OCI-M2 (cell line): ENCODE results near the gene MAPK8.

Source experiments
- DNase-seq: peaks from one replicate; lab custom pipeline; 2025; ENCODE audit not compliant: unreplicated experiment; lab: John Stamatoyannopoulos, UW

The MAPK8 gene

DNA sequence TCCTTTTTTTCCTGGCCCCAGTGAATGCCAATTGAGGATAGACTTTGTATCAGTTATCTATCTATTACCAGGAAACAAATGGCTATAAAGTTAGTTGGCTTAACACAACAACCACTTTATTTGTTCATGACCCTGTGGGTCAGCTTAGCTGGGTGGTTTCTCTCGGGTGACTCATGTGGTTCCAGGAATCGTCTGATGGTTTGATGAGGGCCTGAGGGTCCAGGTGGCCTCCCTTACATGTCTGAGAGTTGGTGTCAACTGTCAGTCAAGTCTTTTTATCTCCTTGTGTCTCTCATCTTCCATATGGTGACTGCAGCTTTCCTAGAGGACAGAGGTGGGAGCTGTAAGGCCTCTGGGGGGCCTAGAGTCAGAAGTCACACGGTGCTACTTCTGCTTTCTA is 15.3 kb upstream of the MAPK8 start:
- no peak for DNase-seq

DNA sequence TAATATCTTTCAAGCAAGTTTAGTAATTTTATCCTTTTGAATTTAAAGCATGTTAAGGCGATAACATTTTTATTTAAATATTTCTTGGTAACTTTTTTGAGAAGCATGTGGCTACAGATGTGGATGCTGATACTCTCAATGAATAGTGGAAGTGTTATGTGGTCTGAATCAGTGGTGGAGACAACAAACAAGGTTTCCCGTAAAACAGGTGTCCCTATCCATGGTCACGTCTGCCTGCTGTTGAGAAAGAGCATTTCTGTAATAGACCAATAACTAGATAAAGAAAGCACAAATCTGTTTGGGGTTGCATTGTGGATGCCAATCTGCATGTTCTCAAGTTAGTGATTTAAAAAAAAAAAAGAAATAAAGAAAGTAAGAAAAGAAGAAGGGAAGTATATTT is 13.9 kb upstream of the MAPK8 start:
- no peak for DNase-seq

DNA sequence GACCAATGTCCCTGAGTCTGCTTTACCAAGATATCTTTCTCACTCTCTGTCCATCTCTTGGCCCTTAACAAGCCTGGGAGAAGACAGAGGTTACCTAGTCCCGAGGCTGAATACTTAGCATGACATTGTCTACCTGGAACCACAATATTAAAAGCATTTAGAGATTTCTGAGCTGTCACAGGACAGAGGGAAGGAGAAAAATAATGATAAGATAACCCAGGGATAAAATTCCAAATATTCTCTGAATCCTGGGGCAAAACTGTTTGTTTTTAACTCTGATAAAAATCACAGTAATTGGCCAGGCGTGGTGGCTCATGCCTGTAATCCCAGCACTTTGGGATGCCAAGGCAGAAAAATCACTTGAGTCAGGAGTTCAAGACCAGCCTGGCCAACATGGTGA is 12.0 kb upstream of the MAPK8 start:
- no peak for DNase-seq

DNA sequence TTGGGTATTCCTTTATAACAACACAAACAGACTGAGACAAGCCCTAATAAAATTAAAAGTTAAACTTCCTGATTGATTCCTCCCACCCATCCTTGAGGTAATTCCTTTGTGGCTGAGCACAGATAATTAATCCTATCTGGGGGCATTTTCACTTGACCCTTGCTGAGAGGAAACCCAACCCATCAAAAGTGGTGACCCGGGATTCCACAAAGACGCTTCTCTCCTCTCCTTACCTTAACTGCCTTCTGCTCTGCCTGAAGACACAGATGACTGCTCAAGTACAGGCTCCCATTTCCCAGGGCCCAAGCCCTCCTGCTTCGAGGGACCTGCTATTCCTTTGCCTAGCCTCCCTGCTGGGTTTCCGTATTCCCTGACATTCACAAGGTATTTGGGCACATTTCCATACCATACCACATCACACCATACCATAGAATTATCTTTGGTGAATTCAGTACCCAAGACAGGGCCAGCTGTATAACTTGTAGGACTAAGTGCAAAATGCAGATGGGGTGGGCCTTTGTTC is 9.8 kb upstream of the MAPK8 start:
- no peak for DNase-seq

DNA sequence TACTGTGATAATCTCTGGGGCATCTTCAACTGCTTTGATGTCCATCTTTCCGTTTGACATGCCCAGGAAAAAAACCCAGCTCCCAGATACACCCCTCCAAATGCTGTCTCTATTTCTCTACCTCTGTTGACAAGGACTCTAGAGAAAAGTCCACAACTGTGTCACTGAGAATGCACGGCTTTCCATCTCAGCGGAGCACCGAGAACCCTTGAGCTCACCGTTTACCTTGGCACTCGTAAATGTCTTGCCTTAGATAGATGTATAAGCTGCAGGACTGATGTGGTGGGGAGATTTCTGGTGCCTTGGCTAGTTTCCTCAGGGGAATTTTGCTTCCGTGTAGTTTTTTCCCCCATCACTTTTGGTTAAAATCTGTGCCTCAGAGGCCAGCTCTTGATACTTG is 7.4 kb upstream of the MAPK8 start:
- no peak for DNase-seq

DNA sequence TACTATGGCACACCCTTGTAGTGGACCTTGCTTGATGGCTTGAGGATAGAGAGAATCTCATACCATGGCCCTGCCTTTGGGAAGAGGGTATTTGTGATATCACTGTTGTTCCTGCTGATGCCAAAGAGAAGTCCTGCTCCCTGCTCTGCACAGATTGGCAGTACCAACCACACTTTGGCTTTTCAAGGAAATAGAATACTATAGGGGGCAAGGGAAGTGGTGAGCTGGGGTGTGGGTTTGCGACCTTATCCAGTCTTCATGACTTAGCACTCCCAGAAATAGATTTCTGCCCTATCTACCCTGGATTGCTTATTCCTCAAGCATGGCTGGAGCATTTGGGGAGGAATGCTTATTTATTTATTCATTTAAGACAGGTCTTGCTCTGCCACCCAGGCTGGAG is 6.8 kb upstream of the MAPK8 start:
- no peak for DNase-seq

DNA sequence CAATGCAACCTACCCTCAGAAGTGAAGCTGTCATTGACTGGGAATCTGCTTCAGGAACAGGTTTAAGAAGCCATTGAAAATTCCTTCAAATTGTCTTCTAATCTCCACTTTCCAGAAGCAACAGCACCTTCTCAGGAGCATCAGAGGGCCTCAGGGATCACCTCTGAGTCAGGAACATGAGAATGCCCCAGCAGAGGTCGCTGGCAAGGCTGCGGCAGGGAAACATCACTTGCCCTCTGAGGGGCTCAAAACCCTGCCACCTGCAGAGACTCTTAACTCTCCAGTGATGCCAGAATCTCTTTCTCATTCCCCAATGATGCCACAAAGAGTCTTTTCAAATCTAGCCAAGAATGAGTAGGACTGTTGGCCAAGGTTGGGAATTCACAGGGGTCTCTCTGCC is 5.9 kb upstream of the MAPK8 start:
- DNase-seq: no peak

DNA sequence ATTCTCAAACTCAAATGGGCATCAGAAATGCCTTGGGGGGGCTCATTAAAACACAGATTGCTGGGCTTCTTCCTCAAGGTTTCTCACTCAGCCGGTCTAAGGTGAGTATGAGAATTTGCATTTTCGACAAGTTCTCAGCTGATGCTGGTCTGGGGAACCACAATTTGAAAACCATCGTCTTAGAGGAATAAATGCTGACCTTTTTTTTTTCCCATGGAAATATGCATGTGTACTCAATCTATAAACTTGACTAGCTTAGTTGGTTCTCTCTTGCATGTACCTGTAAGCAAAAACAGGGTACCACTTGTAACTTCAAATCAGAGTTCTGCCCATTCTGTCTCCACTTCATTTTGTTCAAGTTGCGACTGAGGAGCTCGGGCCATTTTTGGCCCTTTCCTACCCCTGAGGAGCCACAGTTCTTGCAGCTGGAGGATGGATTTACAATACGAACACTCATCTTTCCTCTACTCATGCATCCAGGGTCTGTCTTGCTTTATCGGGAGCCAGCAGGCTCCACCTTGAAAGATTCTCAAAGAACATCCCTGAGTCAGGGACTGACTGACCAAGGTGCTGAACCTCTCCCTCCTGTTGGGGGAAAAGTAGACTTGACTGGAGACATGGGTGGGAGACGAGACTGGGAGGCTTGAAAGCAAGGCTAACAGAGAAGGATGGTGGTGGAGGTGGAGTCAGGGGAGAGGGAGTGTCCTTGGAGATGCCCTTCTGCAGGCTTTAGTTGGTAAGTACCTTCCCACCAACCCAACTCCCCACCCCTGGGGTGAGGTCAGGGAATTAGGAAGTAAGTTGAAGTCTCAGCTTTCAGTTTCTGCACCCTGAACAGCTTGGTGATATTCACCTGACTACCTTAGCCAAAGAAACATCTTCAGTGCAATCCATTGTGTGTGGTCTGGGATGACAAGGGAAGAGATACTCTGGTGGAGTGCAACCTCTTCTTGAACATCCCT is 3.7 kb upstream of the MAPK8 start:
- DNase-seq: no peak

DNA sequence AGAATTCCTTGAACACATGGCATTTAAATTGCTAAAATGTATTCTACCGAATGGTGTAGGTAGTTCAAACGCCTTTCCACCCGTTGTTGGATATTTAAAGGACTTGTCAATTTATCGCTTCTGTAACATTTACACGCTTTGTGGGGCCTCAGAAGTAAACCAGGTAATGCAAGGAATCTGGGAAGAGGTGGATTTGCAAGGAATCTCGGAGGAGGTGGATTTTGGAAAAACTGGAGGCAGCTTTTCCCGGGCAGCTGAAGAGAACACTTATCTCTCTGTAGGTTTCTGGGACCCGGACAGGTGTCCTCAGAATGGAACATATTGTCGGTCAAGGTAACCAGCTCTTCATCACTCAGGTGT is 592 bp upstream of the MAPK8 start:
- no peak for DNase-seq

DNA sequence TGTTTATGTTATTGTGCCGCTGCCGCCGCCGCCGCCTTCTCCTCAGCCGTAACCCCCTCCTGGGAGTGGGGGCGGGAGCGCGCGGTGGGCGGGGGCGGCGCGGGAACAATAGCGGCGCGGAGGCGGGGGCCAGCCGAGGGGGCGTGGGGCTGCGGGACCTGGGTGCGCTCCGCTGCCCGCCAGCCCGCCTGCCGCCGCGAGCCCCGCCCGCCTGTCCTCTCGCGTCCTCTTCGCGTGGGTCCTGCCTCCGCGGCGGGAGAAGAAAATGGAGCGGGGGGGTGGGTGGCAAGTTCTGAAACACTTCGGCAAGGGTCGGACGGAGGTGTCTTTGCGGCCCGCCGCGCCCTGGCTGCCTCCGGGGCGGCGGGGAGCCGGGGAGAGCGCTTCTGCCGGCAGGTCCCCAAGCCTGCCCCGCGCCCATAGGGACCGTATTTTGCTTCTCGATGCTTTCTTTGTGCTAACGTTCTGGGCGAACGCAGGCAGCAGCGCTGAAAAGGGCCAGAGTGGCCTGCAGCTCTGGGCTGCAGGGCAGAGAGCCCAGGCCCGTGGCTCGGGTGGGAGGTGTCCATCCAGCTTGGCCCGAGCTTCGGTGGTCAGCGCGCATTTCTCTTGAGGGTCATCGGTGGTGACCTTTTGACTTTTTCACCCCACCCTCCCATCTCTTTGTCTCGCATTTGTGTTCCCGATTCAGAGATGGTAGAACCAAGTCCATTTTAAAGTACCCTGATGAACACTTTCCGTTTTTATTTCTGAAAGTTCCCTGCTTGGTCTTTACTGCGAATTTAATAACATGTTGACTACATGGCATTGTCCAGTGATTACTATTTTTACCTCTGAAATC is 613 bp downstream of the MAPK8 start:
- DNase-seq: no peak

DNA sequence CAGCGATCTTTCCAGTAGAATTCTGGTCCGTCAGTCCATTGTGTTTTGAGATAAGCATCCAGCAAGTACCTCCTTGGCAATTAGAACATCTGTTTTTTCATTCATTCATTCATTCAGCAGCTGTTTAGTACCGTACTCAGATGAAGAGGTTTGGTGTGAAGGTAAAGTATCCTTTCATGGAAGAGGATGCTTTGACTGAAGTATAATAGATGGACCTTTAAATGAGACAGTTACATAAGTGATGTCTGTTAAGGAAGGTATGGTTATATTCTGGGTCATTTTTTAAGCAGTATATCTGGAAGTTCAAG is 1.2 kb downstream of the MAPK8 start:
- no peak for DNase-seq

DNA sequence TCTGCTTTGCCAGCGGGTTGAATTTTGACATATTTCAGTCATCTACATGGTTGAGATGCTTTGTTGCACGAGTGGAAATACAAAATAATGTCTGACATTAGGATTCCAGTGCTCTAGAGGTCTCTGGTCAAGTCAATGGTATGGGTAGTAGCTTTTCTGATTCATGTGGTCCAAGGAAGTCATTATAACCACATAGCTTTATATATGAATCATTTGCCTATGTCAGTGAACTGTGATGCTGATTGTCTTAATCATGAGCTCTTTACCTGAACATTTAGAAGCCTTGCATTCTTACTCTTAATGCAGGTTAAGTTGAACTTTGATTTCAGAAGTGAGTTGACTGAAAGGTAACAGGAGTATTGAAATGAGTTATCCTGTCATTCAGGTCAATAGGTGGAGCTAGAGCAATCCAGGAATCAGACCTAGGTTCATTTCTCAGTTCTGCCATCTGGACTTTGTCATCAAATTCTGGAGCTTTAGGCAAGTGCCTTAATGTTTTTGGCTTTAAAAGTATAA is 3.3 kb downstream of the MAPK8 start:
- DNase-seq: no peak

DNA sequence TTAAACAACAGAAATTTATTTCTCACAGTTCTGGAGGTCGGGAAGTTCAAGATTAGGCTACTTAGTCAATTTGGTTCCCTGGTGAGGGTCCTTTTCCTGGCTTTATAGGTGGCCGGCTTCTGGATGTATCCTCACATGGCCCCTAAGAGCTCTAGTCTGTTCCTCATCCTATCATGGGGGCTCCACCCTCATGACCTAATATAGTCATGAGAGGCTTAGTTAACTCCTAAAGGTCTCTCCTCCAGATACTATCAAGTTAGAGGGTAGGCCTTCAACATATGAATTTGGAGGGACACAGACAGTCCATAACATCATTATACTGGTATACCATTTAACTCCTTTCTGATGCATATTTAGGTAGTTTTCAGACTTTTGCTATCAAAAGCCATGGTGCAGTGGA is 7.6 kb downstream of the MAPK8 start:
- DNase-seq: no peak

DNA sequence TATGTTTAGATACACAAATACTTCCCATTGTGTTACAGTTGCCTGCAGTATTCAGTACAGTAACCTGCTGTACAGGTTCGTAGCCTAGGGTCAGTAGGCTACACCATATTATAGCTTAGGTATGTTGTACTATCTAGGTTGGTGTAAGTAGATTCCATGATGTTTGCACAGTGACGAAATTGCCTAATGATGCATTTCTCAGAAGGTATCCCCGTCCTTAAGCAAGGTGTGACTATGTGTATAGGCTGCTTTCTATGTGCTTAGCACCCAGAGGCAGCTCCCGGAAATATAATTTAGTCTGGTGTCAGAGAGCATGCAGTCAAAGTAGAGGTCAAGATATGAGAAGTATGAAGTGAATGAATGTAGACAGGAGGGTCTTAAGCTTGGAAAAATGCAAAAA is 9.8 kb downstream of the MAPK8 start:
- DNase-seq: no peak

DNA sequence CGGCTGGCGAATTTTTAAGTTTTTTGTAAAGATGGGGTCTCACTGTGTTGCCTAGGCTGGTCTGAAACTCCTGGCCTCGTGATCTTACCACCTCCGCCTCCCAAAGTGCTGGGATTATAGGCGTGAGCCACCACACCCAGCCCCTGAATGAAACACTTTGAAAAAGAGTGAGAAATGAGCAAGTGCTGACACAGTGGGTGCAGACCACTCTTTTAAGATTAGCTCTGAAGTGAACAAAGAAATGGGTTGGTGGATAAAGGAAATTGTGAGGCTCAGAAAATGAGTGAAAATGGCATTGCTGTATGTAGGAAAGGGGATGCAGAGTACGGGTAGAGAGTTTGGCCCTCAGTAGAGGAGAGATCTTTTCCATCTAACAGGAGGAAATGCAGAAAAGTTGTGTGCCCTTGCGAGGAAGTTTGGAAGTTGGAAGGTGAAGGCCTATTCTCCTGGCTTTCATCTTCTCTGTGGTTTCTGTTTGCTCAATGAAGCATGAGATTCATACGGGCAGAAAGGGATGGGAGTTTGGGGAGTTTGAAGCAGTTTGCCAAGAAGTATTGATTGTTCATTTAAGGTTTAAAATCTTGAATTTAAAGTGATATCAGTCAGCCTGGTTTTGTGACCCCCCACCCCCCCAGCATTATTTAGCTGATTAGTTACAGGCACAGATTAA is 11.0 kb downstream of the MAPK8 start:
- DNase-seq: no peak

DNA sequence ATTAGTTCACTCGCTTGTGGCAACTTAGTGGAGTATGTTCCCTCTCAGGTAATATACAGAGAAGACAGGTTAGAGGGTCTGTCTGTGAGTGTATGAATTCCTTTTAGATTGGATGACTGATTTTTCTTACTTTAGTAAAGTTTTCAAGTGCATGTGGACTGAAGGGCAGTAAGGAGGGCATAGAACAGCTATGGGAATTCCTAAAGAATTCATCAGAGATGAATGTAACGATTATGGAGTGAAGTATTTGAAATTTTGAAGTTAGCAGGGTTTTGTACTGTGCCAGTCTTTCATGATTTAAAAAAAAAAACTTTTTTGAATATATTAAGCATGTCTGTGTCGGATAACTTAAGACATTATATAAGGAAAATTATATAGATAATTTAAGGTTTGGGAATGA is 15.5 kb downstream of the MAPK8 start:
- DNase-seq: no peak

DNA sequence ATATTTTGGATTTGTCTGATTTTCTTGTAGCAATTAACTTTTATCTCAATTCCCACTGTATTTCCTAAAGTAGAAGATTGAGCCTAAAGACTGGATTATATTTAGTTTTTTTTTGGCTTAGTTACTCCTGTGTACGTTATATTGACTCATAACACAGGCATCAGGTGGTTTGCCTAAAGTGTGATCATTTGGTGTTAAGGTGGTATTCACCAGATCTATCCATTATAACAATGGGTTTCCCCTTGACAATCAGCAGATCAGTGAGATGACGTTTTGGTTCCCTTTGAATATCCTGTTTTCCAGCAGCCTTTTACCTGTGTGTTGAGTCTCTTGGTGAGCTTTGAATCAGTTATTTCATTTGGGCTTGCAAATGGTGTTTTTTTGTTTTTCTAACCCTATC is 18.1 kb downstream of the MAPK8 start:
- no peak for DNase-seq

DNA sequence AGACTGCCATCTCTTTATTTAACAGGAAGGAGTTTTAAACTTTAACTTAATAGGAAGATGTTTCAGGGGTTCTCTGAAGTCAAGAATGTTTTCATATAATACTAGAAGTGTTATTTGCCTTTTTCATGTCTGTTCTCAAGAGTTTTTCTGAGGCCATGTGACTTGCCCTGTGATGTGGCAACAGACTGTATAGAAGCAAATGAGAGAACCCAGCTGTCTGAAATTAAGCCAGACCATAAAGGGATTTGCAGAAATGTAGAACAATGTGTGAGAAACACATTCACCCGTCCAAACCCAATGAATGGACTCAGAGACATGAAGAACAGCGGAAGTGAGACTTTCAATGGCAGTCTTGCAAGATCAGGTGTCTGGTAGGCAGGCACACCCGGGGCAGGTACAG is 23.8 kb downstream of the MAPK8 start:
- no peak for DNase-seq

DNA sequence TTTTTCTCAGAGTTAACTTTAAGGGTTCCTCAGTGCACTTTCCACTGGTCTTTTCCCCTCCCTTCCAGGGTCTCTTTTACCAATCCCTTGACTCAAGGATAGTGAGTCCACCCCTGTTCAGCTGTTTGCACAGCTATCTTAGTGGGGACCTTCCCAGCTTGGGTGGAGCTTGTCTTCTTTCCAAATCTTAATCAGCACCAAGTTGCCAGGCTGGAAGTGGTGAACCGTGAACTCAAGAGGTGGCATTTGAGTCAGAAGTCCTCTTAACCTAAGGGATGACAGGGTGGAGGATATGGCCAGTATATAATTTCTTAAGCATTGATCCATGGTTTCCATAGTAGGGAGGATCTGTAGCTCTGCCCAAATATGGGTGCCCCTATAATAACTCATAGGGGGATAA is 25.0 kb downstream of the MAPK8 start:
- DNase-seq: no peak

DNA sequence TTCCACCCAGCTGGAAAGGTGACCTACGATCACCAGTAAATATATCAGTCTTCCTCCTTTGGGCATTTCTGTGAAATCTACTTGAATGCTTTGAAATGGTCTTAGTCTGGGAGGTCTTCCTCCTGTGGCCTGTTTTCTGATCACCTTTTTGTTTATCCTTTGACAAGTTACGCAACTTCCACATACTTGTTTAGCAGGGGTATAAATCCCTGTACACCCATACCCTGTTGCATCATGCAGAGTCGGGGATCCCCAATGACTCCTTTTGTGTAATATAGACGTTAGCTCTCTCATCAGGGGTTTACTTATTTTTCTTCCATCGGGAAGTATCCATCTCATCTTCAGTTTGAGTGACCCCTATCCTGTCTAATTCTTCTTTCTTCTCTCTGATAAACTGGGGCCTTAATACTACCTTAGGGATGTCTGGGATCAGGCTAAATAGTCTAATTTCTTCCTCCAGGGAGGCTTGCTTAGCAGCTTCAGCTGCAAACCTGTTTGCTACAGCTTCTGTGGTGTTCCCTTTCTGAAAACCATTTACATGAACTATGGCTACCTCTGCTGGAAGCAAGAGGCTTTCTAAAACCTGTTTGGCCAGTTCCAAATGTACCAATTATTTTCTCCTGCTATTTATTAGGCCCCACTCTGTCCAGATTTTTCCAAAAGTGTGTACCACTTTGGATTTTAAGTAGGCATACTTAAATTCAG is 25.8 kb downstream of the MAPK8 start:
- no peak for DNase-seq

DNA sequence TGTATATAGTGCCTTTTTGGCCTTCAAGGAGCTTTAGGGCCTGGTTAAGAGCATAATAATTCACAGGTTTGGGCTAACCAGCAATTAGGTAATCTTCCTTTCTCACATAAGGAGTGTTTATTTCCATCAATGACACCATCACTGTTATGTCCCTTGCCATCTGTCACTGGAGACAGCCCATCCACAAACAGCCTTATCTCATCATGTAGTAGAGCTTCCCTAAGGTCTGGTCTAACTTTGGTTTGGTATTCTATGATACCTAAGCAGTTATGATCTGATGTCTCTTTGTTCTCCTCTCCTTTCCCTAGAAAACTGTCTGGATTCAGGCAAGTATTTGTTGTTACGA is 26.4 kb downstream of the MAPK8 start:
- DNase-seq: no peak
